AG04450 (cell line): ENCODE measurements around the gene MACF1. TPM values are rescaled to one million over a fixed set of nuclear protein-coding genes. Genes with fewer than 3 reads are reported as not detected.

Experiments
- CTCF ChIA-PET: fragments of 300-600, 350-600 bp; formaldehyde crosslinking; extraction: SDS; loops from one replicate; lab custom pipeline; 2022; ENCODE audit warnings: antibody characterized with exemption, inconsistent platforms; lab: Charles Lee
- POLR2A ChIA-PET: fragments of 350-600 bp; formaldehyde crosslinking; extraction: SDS; loops from one replicate; lab custom pipeline; 2021; ENCODE audit warnings: antibody characterized with exemption, inconsistent platforms; lab: Yijun Ruan, JAX
- DNase-seq: peaks from one replicate; pipeline ENCODE4 v3.0.0-alpha.2; 2011; ENCODE audit warnings: low read depth, low spot score
- H3K27ac ChIP-seq: one replicate; pipeline ENCODE4 v1.5.1; 2012; ENCODE audit warnings: low read depth, low read length, control low read depth
- H3K27me3 ChIP-seq: one replicate; pipeline ENCODE4 v1.6.0; 2012; ENCODE audit warnings: low read length; ENCODE audit not compliant: control insufficient read depth, insufficient read depth
- H3K4me3 ChIP-seq: 2 replicates; pipeline ENCODE4 v1.5.1; 2011; ENCODE audit warnings: mild to moderate bottlenecking, low read depth, low read length, control low read depth
- H3K9me3 ChIP-seq: 2 replicates; pipeline ENCODE4 v1.5.1; 2012; ENCODE audit warnings: low read length; ENCODE audit not compliant: control insufficient read depth, insufficient read depth
- polyA plus RNA-seq: library from polyadenylated mRNA; depleted of rRNA; stranded (reverse); fragments of >200 nt; gene quantifications from 2 replicates; pipeline ENCODE4 v1.2.3, GENCODE V29; 2011
- TF ChIP-seq, protein P1 (sequence below): IDR thresholded peaks from 2 replicates; pipeline ENCODE4 v1.5.1; 2011; ENCODE audit warnings: low read depth, low read length, control low read depth, inconsistent platforms

Gene MACF1
- polyA plus RNA-seq, 1 experiment, result 118 TPM

GRCh38 chr1:39410915-39411436, 206.5 kb downstream of the MACF1 start:
- ChIA-PET CTCF (interaction anchor here (0.6 to 4.0 kb wide), 35 partner anchors 8 to 334 kb away, joined by 3 to 61 read pairs (median 5); partner anchors contain the start of gene MACF1), POLR2A (interaction anchor here (0.5 to 2.2 kb wide), 10 partner anchors 9 to 224 kb away, joined by 3 to 12 read pairs (median 4); partner anchors contain the start of gene MACF1)
- Histone ChIP-seq H3K4me3 (peak overlapping the region; percentile 72), H3K27ac (peak overlapping the region; percentile 69), H3K27me3 (no peaks in the 10 kb centered on the region), H3K9me3 (no peaks in the 10 kb centered on the region)
- DNase-seq, result peak; percentile 82
- TF ChIP-seq, protein P1, sequence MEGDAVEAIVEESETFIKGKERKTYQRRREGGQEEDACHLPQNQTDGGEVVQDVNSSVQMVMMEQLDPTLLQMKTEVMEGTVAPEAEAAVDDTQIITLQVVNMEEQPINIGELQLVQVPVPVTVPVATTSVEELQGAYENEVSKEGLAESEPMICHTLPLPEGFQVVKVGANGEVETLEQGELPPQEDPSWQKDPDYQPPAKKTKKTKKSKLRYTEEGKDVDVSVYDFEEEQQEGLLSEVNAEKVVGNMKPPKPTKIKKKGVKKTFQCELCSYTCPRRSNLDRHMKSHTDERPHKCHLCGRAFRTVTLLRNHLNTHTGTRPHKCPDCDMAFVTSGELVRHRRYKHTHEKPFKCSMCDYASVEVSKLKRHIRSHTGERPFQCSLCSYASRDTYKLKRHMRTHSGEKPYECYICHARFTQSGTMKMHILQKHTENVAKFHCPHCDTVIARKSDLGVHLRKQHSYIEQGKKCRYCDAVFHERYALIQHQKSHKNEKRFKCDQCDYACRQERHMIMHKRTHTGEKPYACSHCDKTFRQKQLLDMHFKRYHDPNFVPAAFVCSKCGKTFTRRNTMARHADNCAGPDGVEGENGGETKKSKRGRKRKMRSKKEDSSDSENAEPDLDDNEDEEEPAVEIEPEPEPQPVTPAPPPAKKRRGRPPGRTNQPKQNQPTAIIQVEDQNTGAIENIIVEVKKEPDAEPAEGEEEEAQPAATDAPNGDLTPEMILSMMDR, result peak; percentile 88

GRCh38 chr1:39411526-39412478, 207.3 kb downstream of the MACF1 start:
- H3K4me3 ChIP-seq, result peak overlapping the region; percentile 72
- POLR2A ChIA-PET, result interaction anchor here (0.7 to 2.2 kb wide), 8 partner anchors 8 to 207 kb away, joined by 3 to 12 read pairs (median 5); partner anchors contain the start of gene MACF1
- TF ChIP-seq, protein P1, result no peak
- H3K27me3 ChIP-seq, result no peaks in the 10 kb centered on the region
- CTCF ChIA-PET, result interaction anchor here (0.6 to 4.0 kb wide), 36 partner anchors 7 to 335 kb away, joined by 3 to 61 read pairs (median 4); partner anchors contain the start of gene MACF1
- H3K9me3 ChIP-seq, result no peaks in the 10 kb centered on the region
- H3K27ac ChIP-seq, result peak overlapping the region; percentile 69
- DNase-seq, result no peak

DNA sequence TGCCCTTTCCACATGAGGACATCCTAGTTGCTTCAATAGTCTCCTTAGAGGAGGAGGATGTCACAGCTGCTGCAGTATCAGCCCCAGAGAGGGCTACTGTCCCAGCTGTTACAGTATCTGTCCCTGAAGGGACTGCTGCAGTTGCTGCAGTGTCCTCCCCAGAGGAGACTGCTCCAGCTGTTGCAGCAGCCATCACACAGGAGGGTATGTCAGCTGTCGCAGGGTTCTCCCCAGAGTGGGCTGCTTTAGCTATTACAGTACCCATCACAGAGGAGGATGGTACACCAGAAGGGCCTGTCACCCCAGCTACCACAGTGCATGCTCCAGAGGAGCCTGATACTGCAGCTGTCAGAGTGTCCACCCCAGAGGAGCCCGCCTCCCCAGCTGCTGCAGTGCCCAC, 208.4 kb downstream of the MACF1 start:
- no peak for DNase-seq
- POLR2A ChIA-PET, result no interaction called here
- Histone ChIP-seq H3K27ac (no peak overlapping the region), H3K9me3 (no peaks in the 10 kb centered on the region), H3K27me3 (no peaks in the 10 kb centered on the region), H3K4me3 (peak overlapping the region; percentile 18; the same call in 1 of the 2 replicates)
- TF ChIP-seq, protein P1, result no peak
- CTCF ChIA-PET, result interaction anchor here (0.5 to 4.0 kb wide), 5 partner anchors 13 to 314 kb away, joined by 3 to 29 read pairs (median 6); no protein-coding TSS in a partner anchor

DNA sequence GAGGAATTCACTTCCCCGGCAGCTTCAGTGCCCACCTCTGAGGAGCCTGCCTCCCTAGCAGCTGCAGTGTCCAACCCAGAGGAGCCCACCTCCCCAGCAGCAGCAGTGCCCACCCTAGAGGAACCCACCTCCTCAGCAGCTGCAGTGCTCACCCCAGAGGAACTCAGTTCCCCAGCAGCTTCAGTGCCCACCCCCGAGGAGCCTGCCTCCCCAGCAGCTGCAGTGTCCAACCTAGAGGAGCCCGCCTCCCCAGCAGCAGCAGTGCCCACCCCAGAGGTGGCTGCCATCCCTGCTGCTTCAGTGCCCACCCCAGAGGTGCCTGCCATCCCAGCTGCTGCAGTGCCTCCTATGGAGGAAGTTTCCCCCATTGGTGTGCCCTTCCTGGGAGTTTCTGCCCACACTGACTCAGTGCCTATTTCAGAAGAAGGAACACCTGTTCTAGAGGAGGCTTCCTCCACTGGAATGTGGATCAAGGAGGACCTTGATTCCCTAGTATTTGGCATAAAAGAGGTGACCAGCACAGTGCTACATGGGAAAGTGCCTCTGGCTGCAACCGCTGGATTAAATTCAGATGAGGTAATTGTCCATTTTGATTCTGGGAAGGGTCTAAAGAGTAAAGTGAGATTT, 209.5 kb downstream of the MACF1 start:
- Histone ChIP-seq H3K27ac (no peak overlapping the region), H3K27me3 (no peaks in the 10 kb centered on the region), H3K4me3 (peak overlapping the region; percentile 8), H3K9me3 (no peaks in the 10 kb centered on the region)
- no peak for DNase-seq
- TF ChIP-seq, protein P1, result no peak
- ChIA-PET POLR2A (interaction anchor here (0.6 kb wide), 1 partner anchor 101 kb away, joined by 3 read pairs; no protein-coding TSS in a partner anchor), CTCF (interaction anchor here (2.2 kb wide), 1 partner anchor 26 kb away, joined by 4 read pairs; no protein-coding TSS in a partner anchor)
